Activated CD8-positive, alpha-beta memory T cell treated with anti-CD3 and anti-CD28 coated beads for 24 hours (primary cell): ENCODE data around the gene PTPRN2.
"Not testable (repeated sequence)": the region's sequence is repeated elsewhere in the genome, so short reads cannot be mapped to it uniquely, and the experiment has no call there.

Experiments used
- DNase-seq: peaks from one replicate; pipeline ENCODE4 v3.0.0-alpha.2; 2020

The PTPRN2 gene

DNA sequence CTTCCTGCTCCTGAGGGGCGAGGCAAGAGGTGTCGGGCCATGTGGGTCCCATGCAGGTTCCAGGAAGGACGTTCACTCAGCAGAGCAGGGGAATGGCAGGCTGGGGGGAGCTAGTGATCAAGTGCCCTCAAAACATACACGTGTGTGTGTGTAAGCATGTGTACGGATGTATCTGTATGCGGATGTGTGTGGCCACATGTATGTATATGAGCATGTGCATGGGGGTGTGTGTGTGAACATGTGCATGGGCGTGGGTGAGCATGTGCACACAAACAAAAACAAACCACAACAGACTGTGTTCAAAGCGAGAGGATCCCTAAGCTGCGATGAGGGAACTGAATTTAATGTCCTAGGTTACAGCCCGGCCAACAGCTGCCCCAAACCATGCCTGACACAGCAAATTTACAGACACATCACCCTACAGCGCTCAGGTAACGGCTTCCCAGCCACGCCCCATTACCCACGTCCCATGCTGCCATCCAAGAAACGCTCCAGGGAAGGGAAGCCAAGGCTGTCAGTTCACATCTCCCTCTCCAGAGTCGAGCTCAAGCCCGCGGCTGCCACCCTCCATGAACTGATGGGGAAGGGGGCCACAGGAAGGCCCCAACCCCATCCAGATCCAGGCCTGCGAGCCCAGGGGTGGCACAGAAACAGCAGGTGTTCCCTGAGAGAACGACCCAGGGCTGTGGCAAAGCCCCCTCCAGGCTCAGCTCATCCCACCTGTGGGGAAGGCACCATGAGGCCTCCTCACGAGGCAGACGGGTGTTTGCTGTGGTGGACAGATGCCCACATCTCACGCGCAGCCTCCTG is 56.6 kb downstream of the PTPRN2 start:
- no peak for DNase-seq

DNA sequence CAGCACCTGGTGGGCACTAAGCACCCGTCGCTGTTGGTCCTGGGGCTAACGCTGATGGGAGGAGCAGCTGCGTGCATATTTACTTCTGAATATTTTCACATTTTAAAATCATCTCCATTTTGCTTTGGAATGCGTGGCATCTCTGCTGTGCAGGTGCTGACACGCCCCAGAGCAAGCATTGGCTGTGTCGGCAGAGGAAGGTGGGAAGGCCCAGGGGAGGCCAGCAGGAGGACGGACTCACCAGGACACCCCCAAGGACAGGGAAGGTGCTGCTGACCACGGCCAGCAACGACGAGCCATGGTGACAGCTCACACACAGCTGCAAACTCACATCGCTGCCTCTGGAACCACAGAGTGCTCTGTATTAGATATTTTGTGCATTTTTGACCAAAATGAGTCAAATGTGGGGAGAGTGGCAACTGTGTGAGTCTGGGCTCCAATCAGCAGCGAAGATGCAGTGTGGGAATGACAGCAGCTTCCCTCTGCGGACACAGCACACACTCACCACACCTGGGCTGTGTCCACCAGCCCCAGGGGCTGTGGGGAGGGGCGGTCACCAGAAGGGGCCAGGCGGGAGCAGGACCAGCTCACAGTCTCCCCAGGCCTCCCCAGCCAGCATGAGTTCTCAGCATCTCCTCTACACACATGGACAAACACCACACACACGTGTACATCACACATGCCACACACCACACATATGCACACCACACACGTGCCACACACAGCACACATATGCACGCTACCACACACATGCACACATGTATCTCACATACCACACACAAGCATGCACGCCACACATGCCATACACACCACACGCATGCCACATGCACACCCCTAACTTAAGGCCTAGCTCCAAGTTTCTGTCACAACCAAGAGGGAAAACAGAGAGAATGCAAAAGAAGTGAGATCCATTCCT is 58.2 kb downstream of the PTPRN2 start:
- DNase-seq: no peak

DNA sequence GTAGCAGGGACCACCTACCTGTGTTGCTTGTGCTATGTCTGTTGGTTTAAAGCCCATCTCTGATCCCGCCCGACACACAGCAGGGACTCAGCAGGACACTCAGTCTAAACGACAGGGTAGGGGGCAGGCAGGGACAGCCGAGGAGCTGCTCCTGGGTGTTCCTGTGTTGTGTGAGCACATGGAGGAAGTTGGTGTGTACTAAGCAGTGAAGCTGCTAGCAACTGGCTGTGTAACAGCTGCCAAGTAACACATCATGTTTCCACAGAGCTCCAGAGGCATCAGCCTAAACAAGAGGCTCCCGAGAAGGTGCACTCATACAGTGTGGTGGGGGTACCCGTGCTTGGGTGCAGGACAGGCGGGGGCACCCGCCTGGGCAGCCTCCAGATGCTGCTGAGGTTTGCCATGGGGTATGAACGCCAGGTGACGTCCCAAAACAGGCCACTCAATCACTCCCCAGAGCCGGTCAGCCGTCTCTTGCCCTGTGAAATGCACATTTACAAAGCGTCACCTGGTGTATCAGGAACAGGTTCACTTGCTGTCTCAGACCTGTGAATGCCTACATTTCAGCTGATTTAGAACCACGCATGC is 59.6 kb downstream of the PTPRN2 start:
- DNase-seq: no peak

DNA sequence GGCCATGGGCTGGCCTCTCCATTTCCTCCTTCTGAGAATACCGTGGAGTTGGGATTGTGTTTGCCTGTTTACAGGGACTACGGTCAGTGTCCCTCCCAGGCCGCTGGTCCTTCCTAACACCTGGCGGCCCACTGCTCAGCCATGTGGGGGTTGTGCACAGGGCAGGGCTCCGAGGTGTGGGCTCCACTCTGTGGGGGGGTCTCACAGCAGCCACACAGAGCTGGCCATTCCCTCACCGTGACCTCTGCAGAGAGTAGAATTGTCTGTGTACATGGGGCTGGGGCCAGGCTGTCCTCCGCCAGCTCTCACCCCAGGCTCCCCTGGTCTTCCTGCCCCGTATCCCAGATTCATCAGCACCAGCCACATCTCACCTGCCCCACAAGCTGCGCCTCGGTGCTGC is 60.1 kb downstream of the PTPRN2 start:
- no peak for DNase-seq

DNA sequence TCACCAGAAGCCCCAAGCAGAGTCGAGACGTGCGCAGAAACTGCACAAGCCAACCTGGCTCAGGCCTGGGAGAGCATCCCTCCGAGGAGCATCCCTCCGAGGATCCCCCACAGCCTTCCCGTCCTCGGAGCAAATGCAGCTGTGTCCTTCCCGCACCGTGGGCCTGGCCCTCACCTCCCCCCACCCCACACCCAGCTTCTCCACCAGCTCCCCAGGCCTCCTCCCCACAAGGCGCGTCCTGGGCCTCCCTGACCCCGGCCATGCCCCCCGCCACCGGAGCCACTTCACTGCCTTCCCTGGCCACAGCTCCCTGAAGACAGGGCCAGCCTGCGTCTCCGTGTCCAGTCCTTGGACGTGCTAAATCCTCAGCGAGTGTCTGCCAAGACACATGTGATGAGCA is 60.6 kb downstream of the PTPRN2 start:
- no peak for DNase-seq

DNA sequence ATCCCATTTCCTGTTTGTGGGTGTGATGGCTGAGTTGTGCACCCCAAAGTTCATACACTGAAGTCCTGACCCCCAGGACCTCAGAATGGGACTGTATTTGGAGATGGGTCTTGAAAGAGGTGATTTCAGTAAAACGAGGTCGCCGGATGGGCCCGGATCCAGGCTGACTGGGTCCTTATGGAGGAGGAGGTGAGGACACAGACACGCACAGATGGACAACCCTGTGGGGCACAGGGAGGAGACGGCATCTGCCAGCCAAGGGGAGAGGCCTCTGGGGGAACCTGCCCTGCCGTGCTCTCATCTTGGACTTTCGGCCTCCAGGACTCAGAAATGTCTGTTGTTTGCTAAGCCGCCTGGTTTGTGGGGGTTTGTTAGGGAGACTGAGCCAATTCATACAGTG is 61.1 kb downstream of the PTPRN2 start:
- no peak for DNase-seq

DNA sequence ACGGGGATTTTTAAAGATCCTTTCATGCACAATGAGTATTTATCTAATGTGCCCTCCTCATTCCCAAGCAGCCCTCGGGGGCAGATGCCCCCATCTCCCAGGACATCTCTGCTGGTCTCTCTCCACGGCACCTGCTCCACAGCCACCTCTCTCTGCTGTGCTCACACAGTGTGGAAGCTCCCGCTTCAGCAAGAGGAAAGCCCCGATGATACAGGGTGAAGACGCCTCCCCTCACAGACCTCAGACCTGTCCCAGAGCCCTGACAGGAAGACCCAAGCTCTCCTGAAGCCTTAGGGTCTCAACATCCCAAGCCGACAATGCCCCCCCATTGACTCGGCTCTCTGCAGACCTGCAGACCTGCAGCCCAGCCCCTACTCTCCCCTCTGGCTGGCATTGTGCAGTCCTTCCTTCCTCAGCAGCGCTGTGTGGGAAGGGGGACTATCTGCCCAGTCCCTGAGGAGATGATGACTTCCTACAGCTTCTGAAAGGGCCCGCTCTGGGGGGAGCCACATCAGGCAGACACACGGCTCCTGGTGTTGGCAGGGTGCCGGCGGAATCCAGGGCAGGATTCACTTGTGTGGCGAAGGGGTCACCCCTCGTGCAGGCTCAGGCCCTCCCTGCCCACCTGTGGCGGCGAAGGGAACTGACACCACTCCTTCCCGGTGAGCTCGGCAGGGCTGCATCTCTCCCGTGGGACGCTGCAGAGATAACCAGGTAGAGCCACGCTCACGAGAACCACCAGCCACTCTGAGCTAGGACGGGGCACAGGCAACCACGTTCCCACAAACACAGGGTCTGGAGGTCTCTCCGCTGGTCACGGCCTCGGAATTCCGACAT is 61.8 kb downstream of the PTPRN2 start:
- DNase-seq: no peak

DNA sequence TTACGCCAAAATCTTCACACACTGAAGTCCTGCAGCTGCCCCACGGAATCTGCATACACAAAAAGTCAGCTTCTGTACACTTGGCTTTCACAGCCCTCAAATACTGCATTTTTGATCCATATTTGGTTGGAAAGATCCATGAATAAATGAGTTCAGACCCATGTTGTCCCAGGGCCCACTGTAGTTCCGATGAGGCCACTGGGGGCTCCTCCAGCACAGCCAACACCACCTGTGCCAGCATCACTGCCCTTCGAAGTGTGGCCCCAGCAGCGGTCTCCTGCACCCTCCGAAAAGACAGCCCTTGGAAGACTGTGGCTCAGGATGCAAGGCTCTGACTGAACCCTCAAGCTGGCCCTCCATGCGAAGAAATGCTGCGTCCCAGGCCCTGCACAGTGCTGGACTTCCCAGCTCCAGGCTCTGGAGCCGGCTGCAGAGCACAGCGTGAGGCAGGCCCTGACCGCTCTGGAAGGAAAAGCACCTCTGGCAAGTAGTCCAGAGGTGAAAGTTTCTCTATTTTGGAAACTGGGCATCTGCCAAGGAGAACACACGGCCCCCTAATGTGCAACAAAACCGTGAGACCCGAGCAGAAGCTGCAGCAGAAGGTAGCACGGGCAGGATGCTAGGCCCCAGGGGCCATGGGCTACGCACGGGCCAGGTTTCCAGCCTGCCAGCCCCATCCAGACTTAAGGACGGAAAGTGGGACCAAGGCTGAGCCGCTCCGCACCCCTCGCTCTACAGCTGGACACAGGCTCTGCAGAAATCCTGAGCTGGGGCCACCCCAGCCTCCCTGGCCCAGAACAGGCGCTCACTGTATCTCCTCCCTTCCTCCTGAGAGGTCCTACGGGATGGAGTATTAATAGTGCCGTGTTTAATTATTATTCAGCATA is 62.6 kb downstream of the PTPRN2 start:
- DNase-seq: no peak

DNA sequence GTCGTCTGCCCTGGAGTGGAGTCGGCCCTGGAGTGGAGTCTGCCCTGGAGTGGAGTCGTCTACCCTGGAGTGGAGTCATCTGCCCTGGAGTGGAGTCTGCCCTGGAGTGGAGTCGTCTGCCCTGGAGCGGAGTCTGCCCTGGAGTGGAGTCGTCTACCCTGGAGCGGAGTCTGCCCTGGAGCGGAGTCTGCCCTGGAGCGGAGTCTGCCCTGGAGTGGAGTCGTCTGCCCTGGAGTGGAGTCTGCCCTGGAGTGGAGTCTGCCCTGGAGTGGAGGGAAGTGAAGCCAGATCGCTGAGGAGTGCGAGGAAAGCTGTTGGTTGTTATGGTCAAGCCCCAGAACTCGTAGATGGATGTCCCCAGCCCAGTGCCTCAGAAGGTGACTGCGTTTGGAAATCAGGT is 63.3 kb downstream of the PTPRN2 start:
- DNase-seq: not testable (repeated sequence)

DNA sequence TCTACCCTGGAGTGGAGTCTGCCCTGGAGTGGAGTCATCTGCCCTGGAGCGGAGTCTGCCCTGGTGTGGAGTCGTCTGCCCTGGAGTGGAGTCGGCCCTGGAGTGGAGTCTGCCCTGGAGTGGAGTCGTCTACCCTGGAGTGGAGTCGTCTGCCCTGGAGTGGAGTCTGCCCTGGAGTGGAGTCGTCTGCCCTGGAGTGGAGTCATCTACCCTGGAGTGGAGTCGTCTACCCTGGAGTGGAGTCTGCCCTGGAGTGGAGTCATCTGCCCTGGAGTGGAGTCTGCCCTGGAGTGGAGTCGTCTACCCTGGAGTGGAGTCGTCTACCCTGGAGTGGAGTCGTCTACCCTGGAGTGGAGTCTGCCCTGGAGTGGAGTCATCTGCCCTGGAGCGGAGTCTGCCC is 63.7 kb downstream of the PTPRN2 start:
- not testable (repeated sequence) for DNase-seq

DNA sequence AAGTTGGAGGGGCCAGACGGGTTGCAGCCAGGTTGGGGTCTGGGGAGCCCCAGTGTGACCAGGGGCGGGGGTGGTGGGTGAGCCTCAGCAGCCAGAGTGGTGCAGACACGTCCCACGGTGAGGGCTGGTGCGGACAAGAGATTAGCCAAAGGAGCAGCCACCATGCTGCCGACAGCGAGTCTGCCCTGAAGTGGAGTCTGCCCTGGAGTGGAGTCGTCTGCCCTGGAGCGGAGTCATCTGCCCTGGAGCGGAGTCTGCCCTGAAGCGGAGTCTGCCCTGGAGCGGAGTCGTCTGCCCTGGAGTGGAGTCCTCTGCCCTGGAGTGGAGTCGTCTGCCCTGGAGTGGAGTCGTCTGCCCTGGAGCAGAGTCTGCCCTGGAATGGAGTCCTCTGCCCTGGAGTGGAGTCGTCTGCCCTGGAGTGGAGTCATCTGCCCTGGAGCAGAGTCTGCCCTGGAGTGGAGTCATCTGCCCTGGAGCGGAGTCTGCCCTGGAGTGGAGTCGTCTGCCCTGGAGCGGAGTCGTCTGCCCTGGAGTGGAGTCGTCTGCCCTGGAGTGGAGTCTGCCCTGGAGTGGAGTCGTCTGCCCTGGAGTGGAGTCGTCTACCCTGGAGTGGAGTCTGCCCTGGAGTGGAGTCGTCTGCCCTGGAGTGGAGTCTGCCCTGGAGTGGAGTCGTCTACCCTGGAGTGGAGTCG is 64.3 kb downstream of the PTPRN2 start:
- not testable (repeated sequence) for DNase-seq

DNA sequence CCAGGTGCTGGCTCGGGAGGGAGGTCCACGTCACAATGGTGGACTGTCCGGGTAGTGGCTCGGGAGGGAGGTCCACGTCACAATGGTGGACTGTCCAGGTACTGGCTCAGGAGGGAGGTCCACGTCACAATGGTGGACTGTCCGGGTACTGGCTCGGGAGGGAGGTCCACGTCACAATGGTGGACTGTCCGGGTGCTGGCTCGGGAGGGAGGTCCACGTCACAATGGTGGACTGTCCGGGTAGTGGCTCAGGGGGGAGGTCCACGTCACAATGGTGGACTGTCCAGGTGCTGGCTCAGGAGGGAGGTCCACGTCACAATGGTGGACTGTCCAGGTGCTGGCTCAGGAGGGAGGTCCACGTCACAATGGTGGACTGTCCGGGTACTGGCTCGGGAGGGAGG is 65.8 kb downstream of the PTPRN2 start:
- not testable (repeated sequence) for DNase-seq

DNA sequence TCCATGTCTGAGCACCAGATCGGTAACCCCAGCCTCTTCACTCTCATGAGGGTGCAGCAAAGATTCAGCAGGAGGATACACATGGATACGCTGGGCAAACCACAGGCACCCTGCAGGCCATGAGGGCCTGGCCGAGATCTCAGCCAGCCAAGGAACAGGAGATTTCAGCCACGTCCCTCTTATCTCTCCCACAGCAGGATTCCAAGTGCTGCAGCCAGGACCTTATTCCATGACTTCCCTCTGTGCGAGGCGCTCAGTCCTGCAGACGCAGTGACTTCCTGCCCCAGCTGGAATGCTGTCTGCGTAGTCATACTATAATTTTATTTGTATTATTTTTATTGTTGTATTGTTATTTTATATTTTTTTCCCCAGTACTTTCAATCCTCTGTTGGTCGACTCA is 66.8 kb downstream of the PTPRN2 start:
- DNase-seq: no peak

DNA sequence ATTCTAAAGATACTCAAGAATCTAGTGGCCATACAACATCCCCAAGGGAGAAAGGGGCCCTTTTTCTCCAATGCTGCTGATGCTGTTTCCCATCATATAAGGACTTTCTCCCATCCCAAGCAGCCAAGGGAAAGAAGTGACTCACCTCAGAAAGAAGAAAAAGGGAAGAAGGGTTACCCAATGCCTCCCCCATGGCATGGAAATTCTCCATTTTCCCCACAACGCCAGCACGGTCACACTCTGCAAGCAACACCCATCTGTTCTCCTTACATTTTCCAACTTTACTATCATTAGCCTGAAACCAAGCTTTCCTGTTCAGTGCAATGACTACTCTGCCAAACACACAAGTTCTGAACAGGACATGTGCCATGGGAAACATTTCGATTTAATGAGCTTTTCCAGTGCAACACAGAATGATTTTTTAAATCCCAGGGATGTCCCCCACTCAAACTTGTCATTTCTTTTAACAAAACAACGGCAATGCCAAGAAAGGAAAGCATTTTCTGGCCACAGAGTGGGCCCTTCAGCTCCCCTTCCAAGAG is 67.9 kb downstream of the PTPRN2 start:
- no peak for DNase-seq

DNA sequence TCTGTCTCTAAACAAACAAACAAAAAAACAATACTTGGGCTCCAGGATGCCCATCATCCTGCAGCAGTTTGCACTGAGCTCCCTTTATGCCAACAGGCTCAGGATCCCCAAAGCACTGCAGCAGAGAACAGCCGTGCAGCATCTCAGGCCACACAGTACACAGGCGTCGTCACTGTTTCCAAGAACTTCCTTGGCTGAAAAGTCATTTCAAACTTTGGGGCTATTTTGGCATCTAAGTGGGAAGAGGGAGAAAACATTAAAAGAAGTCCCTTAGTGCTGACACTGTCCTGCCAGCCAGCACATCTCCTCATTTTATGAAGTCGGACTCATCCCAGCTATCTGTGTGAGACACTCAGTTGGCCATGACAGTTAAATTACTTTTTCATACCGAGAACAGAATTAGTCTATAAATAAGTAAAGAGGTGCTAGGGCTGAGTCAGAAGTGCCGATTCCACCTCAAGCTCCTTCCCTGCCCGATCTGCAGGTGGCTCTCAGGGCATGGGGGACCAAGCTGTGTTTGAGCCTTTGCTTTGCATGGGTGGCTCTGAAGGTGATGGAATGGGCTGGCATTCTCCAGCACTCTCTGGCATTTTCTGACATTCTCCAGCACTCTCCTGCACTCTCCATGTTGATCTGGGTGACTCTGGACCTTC is 68.5 kb downstream of the PTPRN2 start:
- no peak for DNase-seq

DNA sequence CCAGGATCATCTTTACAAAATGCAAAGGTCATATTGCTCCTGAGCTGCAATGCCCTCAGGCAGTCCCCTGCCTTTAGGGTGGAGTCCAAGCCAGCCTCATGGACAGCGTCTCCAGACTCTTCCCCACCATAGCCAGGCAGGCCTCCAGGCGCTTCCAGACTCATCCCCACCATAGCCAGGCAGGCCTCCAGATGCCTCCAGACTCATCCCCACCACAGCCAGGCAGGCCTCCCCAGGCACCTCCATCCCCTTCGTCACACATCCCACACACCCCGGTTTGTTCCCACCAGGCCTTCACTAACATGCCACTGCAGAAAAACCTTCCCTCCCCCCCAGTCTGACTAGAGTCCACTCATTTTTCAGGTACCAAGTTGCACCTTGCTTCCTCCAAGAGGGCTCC is 70.1 kb downstream of the PTPRN2 start:
- no peak for DNase-seq

DNA sequence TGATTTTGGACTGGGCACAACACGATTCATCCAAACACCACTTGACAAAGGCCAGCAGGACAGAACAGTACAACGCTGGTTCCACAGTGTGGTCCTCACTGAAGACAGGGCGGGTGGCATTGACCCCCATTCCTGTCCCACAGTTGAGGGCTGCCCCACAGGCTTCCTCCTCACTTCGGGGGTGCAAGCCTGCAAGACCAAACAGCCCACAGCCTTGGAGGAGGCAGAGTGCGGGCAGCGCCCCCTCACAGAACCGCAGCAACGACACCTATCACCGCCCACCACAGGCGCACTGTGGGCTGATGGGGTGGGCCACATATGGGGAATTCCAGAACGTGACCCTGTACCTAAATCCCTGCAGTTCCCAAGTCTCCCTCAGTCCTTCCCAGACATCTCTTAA is 70.6 kb downstream of the PTPRN2 start:
- DNase-seq: no peak

DNA sequence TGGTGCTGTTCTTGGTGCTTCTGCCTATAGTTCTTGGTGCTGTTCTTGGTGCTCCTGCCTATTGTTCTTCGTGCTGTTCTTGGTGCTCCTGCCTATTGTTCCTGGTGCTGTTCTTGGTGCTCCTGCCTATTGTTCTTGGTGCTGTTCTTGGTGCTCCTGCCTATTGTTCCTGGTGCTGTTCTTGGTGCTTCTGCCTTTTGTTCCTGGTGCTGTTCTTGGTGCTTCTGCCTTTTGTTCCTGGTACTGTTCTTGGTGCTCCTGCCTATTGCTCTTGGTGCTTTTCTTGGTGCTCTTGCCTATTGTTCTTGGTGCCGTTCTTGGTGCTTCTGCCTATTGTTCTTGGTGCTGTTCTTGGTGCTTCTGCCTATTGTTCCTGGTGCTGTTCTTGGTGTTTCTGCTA is 71.1 kb downstream of the PTPRN2 start:
- DNase-seq: no peak

DNA sequence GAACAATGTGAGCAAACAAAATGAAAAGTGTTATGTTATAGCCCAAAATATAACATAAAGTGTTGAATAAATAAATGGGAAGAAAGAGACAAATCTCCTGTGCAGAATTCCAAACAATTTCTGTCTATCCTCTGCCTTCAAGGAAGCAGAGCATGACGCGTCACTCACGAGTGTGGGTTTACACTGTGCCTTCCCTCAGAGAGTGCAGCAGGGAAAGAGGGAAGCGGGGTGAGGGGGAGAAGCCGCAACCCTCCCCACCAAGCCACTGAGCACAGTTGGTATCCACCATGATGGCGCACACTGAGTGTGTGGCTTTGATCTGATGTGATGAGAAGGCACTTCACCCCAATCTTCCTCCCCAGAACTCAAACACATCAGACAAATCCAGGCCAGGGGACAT is 74.8 kb downstream of the PTPRN2 start:
- DNase-seq: no peak

DNA sequence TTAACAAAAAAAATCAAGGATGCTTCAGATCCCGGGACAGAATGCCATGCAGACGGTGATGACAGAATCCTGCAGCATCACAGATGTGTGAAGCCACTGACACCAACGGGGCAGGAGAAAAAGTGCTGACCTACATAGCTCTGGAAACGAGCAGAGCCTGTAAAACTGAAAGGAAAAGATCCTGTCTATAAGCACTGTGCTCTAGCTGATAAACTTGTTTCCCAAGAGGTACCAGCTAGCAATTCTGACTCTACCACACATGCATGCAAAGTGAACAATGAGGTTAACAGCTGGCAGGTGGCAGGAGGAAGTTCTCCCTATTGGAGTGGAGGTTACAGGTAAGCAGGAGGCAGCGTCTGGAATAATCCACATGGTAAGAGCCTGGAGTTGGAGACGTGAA is 75.6 kb downstream of the PTPRN2 start:
- no peak for DNase-seq
